WTC11 (cell line): ENCODE measurements around the gene ADGRF4. TPM values are rescaled to one million over a fixed set of nuclear protein-coding genes. Genes with fewer than 3 reads are reported as not detected.

ENCODE experiments used
- ATAC-seq: fragments of 200-7000 bp; cut with Tn5 transposase; 2 replicates; pipeline ENCODE4 v1.10.0; 2021; ENCODE audit warnings: mild to moderate bottlenecking, moderate library complexity
- CTCF ChIA-PET: fragments of 300-600 bp; sonication (Branson Sonifier 250); formaldehyde crosslinking; loops from one replicate; lab custom pipeline; 2021; ENCODE audit warnings: antibody characterized with exemption; lab: Charles Lee
- POLR2A ChIA-PET: fragments of 350-600 bp; sonication (Branson Sonifier 250); formaldehyde crosslinking; loops from one replicate; lab custom pipeline; 2021; ENCODE audit warnings: antibody characterized with exemption; lab: Charles Lee
- DNase-seq: peaks from one replicate; pipeline ENCODE4 v3.0.0; 2021; ENCODE audit warnings: low spot score
- H3K27ac Mint-ChIP-seq: 2 replicates; pipeline ENCODE4 v1.8.0; 2021; ENCODE audit warnings: mixed read lengths
- H3K27me3 Mint-ChIP-seq: 2 replicates; pipeline ENCODE4 v1.8.0; 2021; ENCODE audit warnings: low read depth, mild to moderate bottlenecking, moderate library complexity, mixed read lengths
- H3K36me3 Mint-ChIP-seq: 2 replicates; pipeline ENCODE4 v1.8.0; 2021; ENCODE audit warnings: mixed read lengths
- H3K4me1 Mint-ChIP-seq: 2 replicates; pipeline ENCODE4 v1.8.0; 2022; ENCODE audit warnings: mixed read lengths
- H3K4me3 Mint-ChIP-seq: 2 replicates; pipeline ENCODE4 v1.8.0; 2021; ENCODE audit warnings: mild to moderate bottlenecking, moderate library complexity, mixed read lengths
- H3K9me3 Mint-ChIP-seq: 2 replicates; pipeline ENCODE4 v1.8.0; 2021; ENCODE audit warnings: mixed read lengths
- ATF1 ChIP-seq: sonication (generic); formaldehyde crosslinking; IDR thresholded peaks from 2 replicates; pipeline ENCODE4 v1.8.1; 2023; ENCODE audit warnings: mild to moderate bottlenecking, moderate library complexity, missing genetic modification reagents
- ESRRA ChIP-seq: sonication (generic); formaldehyde crosslinking; IDR thresholded peaks from 2 replicates; pipeline ENCODE4 v1.8.1; 2022; ENCODE audit warnings: mild to moderate bottlenecking, missing genetic modification reagents, borderline replicate concordance
- FOXP1 ChIP-seq: sonication (generic); formaldehyde crosslinking; IDR thresholded peaks from 2 replicates; pipeline ENCODE4 v1.8.0; 2022; ENCODE audit warnings: missing genetic modification reagents, mild to moderate bottlenecking, moderate library complexity, borderline replicate concordance
- IRF2 ChIP-seq: sonication (generic); formaldehyde crosslinking; IDR thresholded peaks from 2 replicates; pipeline ENCODE4 v1.8.0; 2022; ENCODE audit warnings: low read depth, missing genetic modification reagents, borderline replicate concordance
- JUN ChIP-seq: sonication (generic); formaldehyde crosslinking; IDR thresholded peaks from 2 replicates; pipeline ENCODE4 v1.8.0; 2023; ENCODE audit warnings: mild to moderate bottlenecking, missing genetic modification reagents
- NFATC4 ChIP-seq: fragments of 250-450 bp; sonication (Bioruptor Pico); IDR thresholded peaks from 2 replicates; pipeline ENCODE4 v1.9.0; 2021; ENCODE audit warnings: mild to moderate bottlenecking
- NFE2L1 ChIP-seq: sonication (generic); formaldehyde crosslinking; IDR thresholded peaks from 2 replicates; pipeline ENCODE4 v1.8.1; 2023; ENCODE audit warnings: missing genetic modification reagents
- NR2C2 ChIP-seq: sonication (generic); formaldehyde crosslinking; IDR thresholded peaks from 2 replicates; pipeline ENCODE4 v1.8.0; 2022; ENCODE audit warnings: mild to moderate bottlenecking, missing genetic modification reagents
- SMAD3 ChIP-seq: sonication (generic); formaldehyde crosslinking; IDR thresholded peaks from 2 replicates; pipeline ENCODE4 v1.8.0; 2022; ENCODE audit warnings: missing genetic modification reagents, mild to moderate bottlenecking, borderline replicate concordance
- SP1 ChIP-seq: sonication (generic); formaldehyde crosslinking; conservative IDR thresholded peaks from 2 replicates; pipeline ENCODE4 v1.8.1; 2022; ENCODE audit warnings: missing genetic modification reagents
- ZNF121 ChIP-seq: sonication (generic); formaldehyde crosslinking; IDR thresholded peaks from 2 replicates; pipeline ENCODE4 v1.8.0; 2023; ENCODE audit warnings: missing genetic modification reagents
- ZNF138 ChIP-seq: sonication (generic); formaldehyde crosslinking; conservative IDR thresholded peaks from 2 replicates; pipeline ENCODE4 v1.8.1; 2022; ENCODE audit warnings: mild to moderate bottlenecking, moderate library complexity, missing genetic modification reagents
- ZNF416 ChIP-seq: fragments of 250-450 bp; sonication (Bioruptor Pico); IDR thresholded peaks from 2 replicates; pipeline ENCODE4 v1.9.0; 2021; ENCODE audit warnings: mild to moderate bottlenecking, inconsistent platforms
- total RNA-seq: library from RNA; stranded (reverse); gene quantifications from 3 replicates; pipeline ENCODE4 v1.2.3, GENCODE V29; 2021
- TF ChIP-seq, protein P1 (sequence below): sonication (generic); formaldehyde crosslinking; IDR thresholded peaks from 2 replicates; pipeline ENCODE4 v1.8.1; 2023; ENCODE audit warnings: mild to moderate bottlenecking, missing genetic modification reagents, borderline replicate concordance
- TF ChIP-seq, protein P2 (sequence below): fragments of 250-450 bp; sonication (Bioruptor Pico); conservative IDR thresholded peaks from 2 replicates; pipeline ENCODE4 v1.9.0; 2021; ENCODE audit warnings: mild to moderate bottlenecking
- TF ChIP-seq, protein P3 (sequence below): sonication (generic); formaldehyde crosslinking; IDR thresholded peaks from 2 replicates; pipeline ENCODE4 v1.8.1; 2023; ENCODE audit warnings: mild to moderate bottlenecking, missing genetic modification reagents, moderate library complexity
- TF ChIP-seq, protein P4 (sequence below): sonication (generic); formaldehyde crosslinking; conservative IDR thresholded peaks from 2 replicates; pipeline ENCODE4 v1.8.1; 2023; ENCODE audit warnings: mild to moderate bottlenecking, low read depth, missing genetic modification reagents, moderate library complexity
- TF ChIP-seq, protein P5 (sequence below): sonication (generic); formaldehyde crosslinking; conservative IDR thresholded peaks from 2 replicates; pipeline ENCODE4 v1.8.1; 2022; ENCODE audit warnings: mild to moderate bottlenecking, missing genetic modification reagents
- TF ChIP-seq, protein P6 (sequence below): sonication (generic); formaldehyde crosslinking; IDR thresholded peaks from 2 replicates; pipeline ENCODE4 v1.8.0; 2023; ENCODE audit warnings: mild to moderate bottlenecking, missing genetic modification reagents
- TF ChIP-seq, protein P7 (sequence below): sonication (generic); formaldehyde crosslinking; IDR thresholded peaks from 2 replicates; pipeline ENCODE4 v1.8.1; 2023; ENCODE audit warnings: mild to moderate bottlenecking, missing genetic modification reagents, moderate library complexity

The ADGRF4 gene
- total RNA-seq, 1 experiment from 2014 or later: not detected

DNA sequence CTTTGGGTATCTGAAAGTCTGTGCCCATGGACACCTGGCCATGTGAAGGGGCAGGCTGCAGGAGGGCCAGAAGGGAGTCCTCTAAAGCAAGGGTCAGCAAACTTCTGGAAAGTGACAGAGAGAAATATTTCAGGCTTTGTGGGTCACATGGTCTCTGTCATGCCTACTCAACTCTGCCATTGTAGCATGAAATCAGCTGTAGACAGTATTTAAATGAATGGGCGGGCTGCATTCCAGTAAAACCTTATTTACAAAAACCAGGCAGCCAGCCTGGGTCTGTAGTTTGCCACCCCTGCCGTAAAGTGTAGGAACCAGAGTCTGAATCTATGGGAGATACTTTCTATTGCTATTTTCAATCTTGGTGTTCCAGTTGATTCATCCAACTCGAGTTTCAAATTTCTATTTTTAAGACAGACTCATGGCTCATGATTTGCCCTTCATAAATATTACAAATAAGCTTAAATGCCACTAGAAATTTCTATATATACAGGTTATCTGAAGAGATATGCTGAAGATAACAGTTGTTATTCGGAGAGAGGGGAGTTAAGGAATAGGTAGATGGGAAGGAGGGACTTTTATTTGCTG lies 19.0 kb upstream of the ADGRF4 start (continued):
- TF ChIP-seq, protein P1, sequence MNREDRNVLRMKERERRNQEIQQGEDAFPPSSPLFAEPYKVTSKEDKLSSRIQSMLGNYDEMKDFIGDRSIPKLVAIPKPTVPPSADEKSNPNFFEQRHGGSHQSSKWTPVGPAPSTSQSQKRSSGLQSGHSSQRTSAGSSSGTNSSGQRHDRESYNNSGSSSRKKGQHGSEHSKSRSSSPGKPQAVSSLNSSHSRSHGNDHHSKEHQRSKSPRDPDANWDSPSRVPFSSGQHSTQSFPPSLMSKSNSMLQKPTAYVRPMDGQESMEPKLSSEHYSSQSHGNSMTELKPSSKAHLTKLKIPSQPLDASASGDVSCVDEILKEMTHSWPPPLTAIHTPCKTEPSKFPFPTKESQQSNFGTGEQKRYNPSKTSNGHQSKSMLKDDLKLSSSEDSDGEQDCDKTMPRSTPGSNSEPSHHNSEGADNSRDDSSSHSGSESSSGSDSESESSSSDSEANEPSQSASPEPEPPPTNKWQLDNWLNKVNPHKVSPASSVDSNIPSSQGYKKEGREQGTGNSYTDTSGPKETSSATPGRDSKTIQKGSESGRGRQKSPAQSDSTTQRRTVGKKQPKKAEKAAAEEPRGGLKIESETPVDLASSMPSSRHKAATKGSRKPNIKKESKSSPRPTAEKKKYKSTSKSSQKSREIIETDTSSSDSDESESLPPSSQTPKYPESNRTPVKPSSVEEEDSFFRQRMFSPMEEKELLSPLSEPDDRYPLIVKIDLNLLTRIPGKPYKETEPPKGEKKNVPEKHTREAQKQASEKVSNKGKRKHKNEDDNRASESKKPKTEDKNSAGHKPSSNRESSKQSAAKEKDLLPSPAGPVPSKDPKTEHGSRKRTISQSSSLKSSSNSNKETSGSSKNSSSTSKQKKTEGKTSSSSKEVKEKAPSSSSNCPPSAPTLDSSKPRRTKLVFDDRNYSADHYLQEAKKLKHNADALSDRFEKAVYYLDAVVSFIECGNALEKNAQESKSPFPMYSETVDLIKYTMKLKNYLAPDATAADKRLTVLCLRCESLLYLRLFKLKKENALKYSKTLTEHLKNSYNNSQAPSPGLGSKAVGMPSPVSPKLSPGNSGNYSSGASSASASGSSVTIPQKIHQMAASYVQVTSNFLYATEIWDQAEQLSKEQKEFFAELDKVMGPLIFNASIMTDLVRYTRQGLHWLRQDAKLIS: no peak
- no peak for TF ChIP-seq NFE2L1
- no peak for TF ChIP-seq ESRRA
- no peak for TF ChIP-seq SMAD3 (CRISPR knock-in tag)
- no peak for TF ChIP-seq ATF1
- no peak for TF ChIP-seq SP1
- TF ChIP-seq, protein P2, sequence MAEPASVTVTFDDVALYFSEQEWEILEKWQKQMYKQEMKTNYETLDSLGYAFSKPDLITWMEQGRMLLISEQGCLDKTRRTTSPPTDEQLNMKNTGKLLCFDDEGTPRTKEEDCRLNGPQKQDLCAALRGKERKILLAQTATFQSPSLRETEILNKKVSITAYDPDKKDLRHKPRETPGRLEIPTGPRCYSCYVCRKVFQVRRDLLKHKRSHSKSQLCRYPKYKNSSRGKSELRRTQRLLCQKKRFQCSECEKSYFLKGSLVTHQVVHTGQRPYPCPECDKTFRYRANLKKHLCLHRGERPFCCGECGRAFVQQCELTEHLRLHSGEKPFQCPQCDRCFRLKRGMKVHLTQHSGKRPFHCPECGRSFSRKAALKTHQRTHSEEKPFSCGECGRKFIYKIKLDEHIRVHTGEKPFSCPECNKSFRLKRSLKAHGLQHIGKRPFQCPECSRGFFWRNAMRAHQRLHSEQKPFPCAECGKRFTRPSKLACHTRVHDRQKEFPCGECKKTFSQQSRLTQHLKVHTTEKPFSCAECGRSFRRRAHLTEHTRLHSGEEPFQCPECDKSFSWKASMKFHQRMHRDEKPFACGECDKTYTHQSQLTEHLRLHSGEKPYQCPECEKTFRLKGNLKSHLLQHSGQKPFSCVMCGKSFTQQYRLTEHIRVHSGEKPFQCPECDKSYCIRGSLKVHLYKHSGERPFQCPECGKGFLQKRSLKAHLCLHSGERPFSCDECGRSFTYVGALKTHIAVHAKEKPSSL: no peak

DNA sequence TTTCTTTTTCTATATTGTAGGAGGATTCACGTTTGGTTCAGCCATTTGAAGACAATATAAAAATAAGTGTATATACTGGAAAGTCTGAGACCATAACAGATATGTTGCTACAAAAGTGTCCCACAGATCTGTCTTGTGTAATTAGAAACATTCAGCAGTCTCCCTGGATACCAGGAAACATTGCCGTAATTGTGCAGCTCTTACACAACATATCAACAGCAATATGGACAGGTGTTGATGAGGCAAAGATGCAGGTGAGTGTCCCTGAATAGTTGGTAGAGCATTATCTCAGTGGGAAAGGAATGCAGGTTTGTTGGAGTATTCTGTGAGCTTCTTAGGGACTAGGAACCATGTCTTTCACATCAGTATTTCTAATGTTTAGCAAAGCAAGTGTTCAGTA lies 18.3 kb upstream of the ADGRF4 start:
- no peak overlapping the region for H3K4me3 Mint-ChIP-seq
- DNase-seq (no peak), ATAC-seq (no peak)
- 0 out of 2 replicates have a peak, but pooled peaks cover 2% of the 10 kb centered on the region for H3K9me3 Mint-ChIP-seq
- H3K4me1 Mint-ChIP-seq: no peaks in the 10 kb centered on the region
- POLR2A ChIA-PET: no interaction called here
- CTCF ChIA-PET: no interaction called here
- H3K27me3 Mint-ChIP-seq: no peaks in the 10 kb centered on the region
- no peaks in the 10 kb centered on the region for H3K36me3 Mint-ChIP-seq
- H3K27ac Mint-ChIP-seq: no peak overlapping the region
- TF ChIP-seq, protein P3, sequence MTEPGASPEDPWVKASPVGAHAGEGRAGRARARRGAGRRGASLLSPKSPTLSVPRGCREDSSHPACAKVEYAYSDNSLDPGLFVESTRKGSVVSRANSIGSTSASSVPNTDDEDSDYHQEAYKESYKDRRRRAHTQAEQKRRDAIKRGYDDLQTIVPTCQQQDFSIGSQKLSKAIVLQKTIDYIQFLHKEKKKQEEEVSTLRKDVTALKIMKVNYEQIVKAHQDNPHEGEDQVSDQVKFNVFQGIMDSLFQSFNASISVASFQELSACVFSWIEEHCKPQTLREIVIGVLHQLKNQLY (CRISPR knock-in tag): no peak
- TF ChIP-seq ZNF121 (CRISPR knock-in tag): no peak
- TF ChIP-seq, protein P4, sequence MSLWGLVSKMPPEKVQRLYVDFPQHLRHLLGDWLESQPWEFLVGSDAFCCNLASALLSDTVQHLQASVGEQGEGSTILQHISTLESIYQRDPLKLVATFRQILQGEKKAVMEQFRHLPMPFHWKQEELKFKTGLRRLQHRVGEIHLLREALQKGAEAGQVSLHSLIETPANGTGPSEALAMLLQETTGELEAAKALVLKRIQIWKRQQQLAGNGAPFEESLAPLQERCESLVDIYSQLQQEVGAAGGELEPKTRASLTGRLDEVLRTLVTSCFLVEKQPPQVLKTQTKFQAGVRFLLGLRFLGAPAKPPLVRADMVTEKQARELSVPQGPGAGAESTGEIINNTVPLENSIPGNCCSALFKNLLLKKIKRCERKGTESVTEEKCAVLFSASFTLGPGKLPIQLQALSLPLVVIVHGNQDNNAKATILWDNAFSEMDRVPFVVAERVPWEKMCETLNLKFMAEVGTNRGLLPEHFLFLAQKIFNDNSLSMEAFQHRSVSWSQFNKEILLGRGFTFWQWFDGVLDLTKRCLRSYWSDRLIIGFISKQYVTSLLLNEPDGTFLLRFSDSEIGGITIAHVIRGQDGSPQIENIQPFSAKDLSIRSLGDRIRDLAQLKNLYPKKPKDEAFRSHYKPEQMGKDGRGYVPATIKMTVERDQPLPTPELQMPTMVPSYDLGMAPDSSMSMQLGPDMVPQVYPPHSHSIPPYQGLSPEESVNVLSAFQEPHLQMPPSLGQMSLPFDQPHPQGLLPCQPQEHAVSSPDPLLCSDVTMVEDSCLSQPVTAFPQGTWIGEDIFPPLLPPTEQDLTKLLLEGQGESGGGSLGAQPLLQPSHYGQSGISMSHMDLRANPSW (CRISPR knock-in tag): no peak
- TF ChIP-seq ZNF416 (CRISPR knock-in tag): no peak
- TF ChIP-seq NFATC4 (CRISPR knock-in tag): no peak
- TF ChIP-seq IRF2 (CRISPR knock-in tag): no peak
- TF ChIP-seq, protein P5, sequence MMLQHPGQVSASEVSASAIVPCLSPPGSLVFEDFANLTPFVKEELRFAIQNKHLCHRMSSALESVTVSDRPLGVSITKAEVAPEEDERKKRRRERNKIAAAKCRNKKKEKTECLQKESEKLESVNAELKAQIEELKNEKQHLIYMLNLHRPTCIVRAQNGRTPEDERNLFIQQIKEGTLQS (CRISPR knock-in tag): no peak
- TF ChIP-seq JUN (CRISPR knock-in tag): no peak
- TF ChIP-seq ZNF138 (CRISPR knock-in tag): no peak
- TF ChIP-seq, protein P6, sequence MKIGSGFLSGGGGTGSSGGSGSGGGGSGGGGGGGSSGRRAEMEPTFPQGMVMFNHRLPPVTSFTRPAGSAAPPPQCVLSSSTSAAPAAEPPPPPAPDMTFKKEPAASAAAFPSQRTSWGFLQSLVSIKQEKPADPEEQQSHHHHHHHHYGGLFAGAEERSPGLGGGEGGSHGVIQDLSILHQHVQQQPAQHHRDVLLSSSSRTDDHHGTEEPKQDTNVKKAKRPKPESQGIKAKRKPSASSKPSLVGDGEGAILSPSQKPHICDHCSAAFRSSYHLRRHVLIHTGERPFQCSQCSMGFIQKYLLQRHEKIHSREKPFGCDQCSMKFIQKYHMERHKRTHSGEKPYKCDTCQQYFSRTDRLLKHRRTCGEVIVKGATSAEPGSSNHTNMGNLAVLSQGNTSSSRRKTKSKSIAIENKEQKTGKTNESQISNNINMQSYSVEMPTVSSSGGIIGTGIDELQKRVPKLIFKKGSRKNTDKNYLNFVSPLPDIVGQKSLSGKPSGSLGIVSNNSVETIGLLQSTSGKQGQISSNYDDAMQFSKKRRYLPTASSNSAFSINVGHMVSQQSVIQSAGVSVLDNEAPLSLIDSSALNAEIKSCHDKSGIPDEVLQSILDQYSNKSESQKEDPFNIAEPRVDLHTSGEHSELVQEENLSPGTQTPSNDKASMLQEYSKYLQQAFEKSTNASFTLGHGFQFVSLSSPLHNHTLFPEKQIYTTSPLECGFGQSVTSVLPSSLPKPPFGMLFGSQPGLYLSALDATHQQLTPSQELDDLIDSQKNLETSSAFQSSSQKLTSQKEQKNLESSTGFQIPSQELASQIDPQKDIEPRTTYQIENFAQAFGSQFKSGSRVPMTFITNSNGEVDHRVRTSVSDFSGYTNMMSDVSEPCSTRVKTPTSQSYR (CRISPR knock-in tag): no peak
- TF ChIP-seq FOXP1 (CRISPR knock-in tag): no peak
- no peak for TF ChIP-seq NR2C2 (CRISPR knock-in tag)
- TF ChIP-seq, protein P7, sequence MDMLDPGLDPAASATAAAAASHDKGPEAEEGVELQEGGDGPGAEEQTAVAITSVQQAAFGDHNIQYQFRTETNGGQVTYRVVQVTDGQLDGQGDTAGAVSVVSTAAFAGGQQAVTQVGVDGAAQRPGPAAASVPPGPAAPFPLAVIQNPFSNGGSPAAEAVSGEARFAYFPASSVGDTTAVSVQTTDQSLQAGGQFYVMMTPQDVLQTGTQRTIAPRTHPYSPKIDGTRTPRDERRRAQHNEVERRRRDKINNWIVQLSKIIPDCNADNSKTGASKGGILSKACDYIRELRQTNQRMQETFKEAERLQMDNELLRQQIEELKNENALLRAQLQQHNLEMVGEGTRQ (CRISPR knock-in tag): no peak
